GM18868 (cell line): ENCODE measurements around the gene CCDC27.

Experiments used
- ATAC-seq: cut with Tn5 transposase; IDR thresholded peaks from one replicate; pipeline ENCODE4 v1.9.1; 2021; ENCODE audit warnings: mild to moderate bottlenecking, moderate library complexity; ENCODE audit not compliant: unreplicated experiment

CCDC27 gene

GRCh38 chr1:3752400-3752945, at the start of gene CCDC27:
CCDC27 (plus strand) TSS chr1:3752450; CDS start chr1:3752482, 32 bp downstream.
- no peak for ATAC-seq

GRCh38 chr1:3702528-3702927, 49.7 kb upstream of the CCDC27 start:
- no peak for ATAC-seq

- ATAC-seq, result no peak
These were observed 49.1 kb upstream of the CCDC27 start for GRCh38 chr1:3702990-3703728.

- ATAC-seq, result no peak
These were observed 48.4 kb upstream of the CCDC27 start for GRCh38 chr1:3703786-3704371.

GRCh38 chr1:3705341-3705950, 46.8 kb upstream of the CCDC27 start:
- no peak for ATAC-seq

GRCh38 chr1:3706651-3707297, 45.5 kb upstream of the CCDC27 start:
- ATAC-seq, result no peak

GRCh38 chr1:3707298-3707938, 44.8 kb upstream of the CCDC27 start:
- no peak for ATAC-seq

- ATAC-seq, result no peak
These were observed 44.3 kb upstream of the CCDC27 start for GRCh38 chr1:3707939-3708328.

GRCh38 chr1:3708791-3709190, 43.5 kb upstream of the CCDC27 start:
- no peak for ATAC-seq

GRCh38 chr1:3710251-3710650, 42.0 kb upstream of the CCDC27 start:
- ATAC-seq, result no peak

- no peak for ATAC-seq
These were observed 40.9 kb upstream of the CCDC27 start for GRCh38 chr1:3711381-3711779.

- no peak for ATAC-seq
These were observed 40.3 kb upstream of the CCDC27 start for GRCh38 chr1:3711780-3712451.

- no peak for ATAC-seq
These were observed 39.4 kb upstream of the CCDC27 start for GRCh38 chr1:3712573-3713535.

- ATAC-seq, result no peak
These were observed 38.4 kb upstream of the CCDC27 start for GRCh38 chr1:3713840-3714239.

GRCh38 chr1:3714284-3714741, 37.9 kb upstream of the CCDC27 start:
- ATAC-seq, result no peak

- no peak for ATAC-seq
These were observed 37.4 kb upstream of the CCDC27 start for GRCh38 chr1:3714814-3715213.

- ATAC-seq, result no peak
These were observed 35.9 kb upstream of the CCDC27 start for GRCh38 chr1:3716351-3716750.

GRCh38 chr1:3717041-3717714, 35.1 kb upstream of the CCDC27 start:
- no peak for ATAC-seq
